Activated T-cell treated with anti-CD3 and anti-CD28 coated beads, Interleukin-2, amount 50 U/mL, for 48 hours (primary cell): Measurements from ENCODE around the gene BCAT1.
A peak's percentile ranks its signal among the peaks of the same experiment; 100 is the strongest.
"Not testable (repeated sequence)": the region's sequence is repeated elsewhere in the genome, so short reads cannot be mapped to it uniquely, and the experiment has no call there.

Experiments
- DNase-seq, 2 experiments: peaks; one replicate each; pipeline ENCODE4 v3.0.0-alpha.2; 2020

The BCAT1 gene

GRCh38 chr12:24851883-24852282 is 97.0 kb downstream of the BCAT1 start:
- not testable (repeated sequence) for DNase-seq

GRCh38 chr12:24851341-24851740 is 97.6 kb downstream of the BCAT1 start:
- DNase-seq, result no peak

- DNase-seq, result no peak
These were observed 98.4 kb downstream of the BCAT1 start for GRCh38 chr12:24850496-24850895.

GRCh38 chr12:24848941-24849477 is 99.9 kb downstream of the BCAT1 start:
- no peak for DNase-seq

GRCh38 chr12:24846689-24847088 is 102.2 kb downstream of the BCAT1 start:
- DNase-seq, result no peak

GRCh38 chr12:24845615-24846014 is 103.3 kb downstream of the BCAT1 start:
- DNase-seq, result no peak

- DNase-seq, result peak in 1 of 2 experiments; percentile 45
These were observed 108.7 kb downstream of the BCAT1 start for GRCh38 chr12:24840046-24840800.

GRCh38 chr12:24839268-24839791 is 109.6 kb downstream of the BCAT1 start:
- DNase-seq, result peak; percentile 79 to 81

GRCh38 chr12:24838531-24838950 is 110.4 kb downstream of the BCAT1 start:
- peak; percentile 49 to 53 for DNase-seq

- no peak for DNase-seq
These were observed 113.5 kb downstream of the BCAT1 start for GRCh38 chr12:24835377-24835776.

- DNase-seq, result no peak
These were observed 115.4 kb downstream of the BCAT1 start for GRCh38 chr12:24833513-24833912.

- DNase-seq, result no peak
These were observed 124.9 kb downstream of the BCAT1 start for GRCh38 chr12:24823808-24824515.

- no peak for DNase-seq
These were observed 126.6 kb downstream of the BCAT1 start for GRCh38 chr12:24822121-24822899.

- no peak for DNase-seq
These were observed 127.2 kb downstream of the BCAT1 start for GRCh38 chr12:24821691-24822090.

GRCh38 chr12:24820872-24821271 is 128.0 kb downstream of the BCAT1 start:
- DNase-seq, result no peak

GRCh38 chr12:24818351-24818750 is 130.6 kb downstream of the BCAT1 start:
- DNase-seq, result no peak

- no peak for DNase-seq
These were observed 133.8 kb downstream of the BCAT1 start for GRCh38 chr12:24815114-24815423.

GRCh38 chr12:24814379-24815113 is 134.4 kb downstream of the BCAT1 start:
- DNase-seq, result no peak

- DNase-seq, result no peak
These were observed 138.5 kb downstream of the BCAT1 start for GRCh38 chr12:24810378-24810777.

- not testable (repeated sequence) for DNase-seq
These were observed 139.6 kb downstream of the BCAT1 start for GRCh38 chr12:24809306-24809705.

- DNase-seq, result no peak
These were observed 140.2 kb downstream of the BCAT1 start for GRCh38 chr12:24808651-24809050.

- DNase-seq, result no peak
These were observed 142.5 kb downstream of the BCAT1 start for GRCh38 chr12:24806386-24806785.
